GM18508 (cell line): ENCODE results near the gene ENDOG.
"Not testable (repeated sequence)": the region's sequence is repeated elsewhere in the genome, so short reads cannot be mapped to it uniquely, and the experiment has no call there.

Source experiments
- ATAC-seq: cut with Tn5 transposase; IDR thresholded peaks from one replicate; pipeline ENCODE4 v1.9.1; 2021; ENCODE audit warnings: moderate number of reproducible peaks; ENCODE audit not compliant: insufficient read depth, unreplicated experiment

Gene ENDOG

DNA sequence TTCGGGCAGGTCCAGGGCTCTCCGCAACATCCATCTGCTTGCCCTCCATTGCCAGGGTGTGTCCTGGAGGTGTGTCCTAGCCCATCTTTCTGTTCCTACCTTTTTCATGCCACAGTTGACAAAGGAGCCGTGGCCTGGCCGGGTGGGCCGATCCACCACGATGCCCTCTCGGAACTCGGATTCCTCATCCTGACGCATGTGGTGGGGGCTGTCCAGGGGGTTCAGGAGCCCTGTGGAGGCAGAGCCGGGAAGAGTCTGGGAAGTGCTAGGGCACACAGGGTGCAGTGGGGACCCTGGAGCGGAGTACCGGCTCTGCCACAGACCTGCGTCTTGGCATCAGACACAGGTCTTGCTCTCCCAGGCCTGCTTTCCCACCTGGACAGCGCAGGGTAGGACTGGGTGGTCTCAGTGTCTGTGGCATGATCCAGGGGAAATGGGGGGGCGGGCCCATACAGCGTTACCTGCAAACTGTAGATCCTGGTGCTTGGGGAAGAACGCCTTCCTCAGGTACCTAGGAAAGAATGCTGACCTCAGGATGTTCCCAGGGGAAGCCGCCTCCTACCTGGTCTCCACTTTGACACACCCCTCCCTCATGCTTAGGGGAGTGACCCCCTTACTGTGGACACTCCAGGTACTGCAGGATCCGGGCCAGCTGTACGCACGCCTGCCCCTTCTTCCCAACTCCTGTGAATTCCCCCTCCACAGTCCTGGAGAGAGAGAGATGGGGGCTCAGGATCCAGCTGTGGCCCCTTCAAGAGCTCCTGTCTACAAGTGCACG, 7.8 kb downstream of the ENDOG start:
- no peak for ATAC-seq

DNA sequence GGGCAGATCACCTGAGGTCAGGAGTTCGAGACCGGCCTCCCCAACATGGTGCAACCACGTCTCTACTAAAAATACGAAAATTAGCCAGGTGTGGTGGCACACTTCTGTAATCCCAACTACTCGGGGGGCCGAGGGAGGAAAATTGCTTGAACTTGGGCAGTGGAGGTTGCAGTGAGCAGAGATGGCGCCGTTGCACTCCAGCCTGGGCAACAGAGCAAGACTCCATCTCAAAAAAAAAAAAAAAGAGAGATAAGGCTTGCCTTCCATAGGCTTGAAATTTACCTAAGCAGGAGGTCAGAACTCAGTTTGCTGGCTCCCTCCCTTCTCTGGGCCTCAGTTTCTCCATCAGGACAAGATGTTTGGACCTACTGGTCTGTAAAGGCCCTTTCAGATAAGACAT, 10.0 kb downstream of the ENDOG start:
- no peak for ATAC-seq

DNA sequence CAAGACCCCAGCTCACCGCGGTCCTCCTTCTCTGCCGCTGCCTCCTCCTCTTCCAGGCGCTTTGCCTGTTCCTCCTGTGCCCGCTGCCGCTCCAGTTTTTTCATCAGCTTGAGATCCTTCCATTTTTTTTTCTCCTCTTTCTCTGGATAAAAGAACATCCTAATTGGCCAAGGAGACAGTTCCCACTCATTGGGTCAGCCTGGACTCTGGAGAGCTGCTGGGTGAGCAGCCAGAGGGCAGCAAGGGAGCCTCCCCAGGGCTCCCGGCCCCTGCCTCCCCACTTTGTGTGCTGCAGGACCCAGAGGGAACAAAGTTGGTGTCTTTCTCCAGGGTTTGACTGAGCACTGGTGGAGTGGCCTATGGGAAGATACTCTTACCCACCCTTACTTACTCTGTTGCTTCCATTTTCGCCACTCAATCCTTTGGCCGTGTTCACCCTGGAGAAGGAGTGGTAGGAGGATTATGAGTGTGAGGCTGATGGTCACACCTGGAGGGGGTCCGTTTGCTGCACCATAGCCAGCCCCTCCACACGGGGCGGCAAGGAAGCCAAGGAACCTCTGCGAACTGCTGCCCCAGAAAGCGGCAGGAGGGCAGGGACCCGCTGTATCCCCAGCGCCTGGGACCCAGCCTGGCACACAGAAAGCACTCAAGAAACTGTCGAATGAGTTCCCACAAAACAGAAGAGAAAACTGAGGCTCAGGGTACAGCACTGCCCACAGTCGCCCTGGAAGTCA, 10.6 kb downstream of the ENDOG start:
- no peak for ATAC-seq

DNA sequence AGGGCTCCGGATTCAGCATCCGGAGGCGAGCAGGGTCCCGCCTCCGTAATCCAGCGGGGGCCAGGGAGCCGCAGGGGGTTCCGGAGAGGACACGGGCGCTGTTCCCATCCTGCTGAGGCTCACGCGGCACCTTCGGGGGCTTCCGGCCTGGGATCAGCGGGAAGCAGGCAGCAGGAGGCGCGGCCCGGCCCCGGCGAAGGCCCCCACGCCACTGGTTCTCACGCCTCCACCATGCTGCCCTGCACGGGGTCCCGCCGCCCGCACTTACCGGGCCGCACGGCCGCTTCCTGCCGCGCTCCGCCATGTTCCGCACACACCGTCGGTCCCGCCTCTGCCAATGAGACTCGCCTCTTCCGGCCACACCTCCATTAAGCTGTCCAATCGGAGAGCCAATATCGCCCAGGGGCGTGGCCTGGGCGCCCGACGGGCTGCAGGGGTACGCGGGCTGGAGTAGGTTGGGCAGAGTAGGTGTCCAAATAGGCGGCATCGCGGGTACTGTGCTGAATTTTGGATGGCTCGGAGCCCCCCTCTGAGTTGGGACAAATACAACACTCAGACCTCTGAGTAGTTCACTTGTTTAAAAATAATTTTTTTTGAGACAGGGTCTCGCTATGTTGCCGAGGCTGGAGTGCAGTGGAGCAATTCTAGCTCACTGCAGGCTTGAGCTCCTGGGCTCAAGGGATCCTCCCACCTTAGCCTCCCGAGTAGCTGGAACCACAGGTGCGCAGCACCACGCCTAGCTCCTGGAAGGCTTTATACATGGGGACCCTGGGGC, 11.4 kb downstream of the ENDOG start, which contains the start of gene SPOUT1:
TSS of gene SPOUT1 (minus strand) at position 318 of the 775 bp plus-strand sequence. CDS start at position 304, 14 bp downstream.
- peak; percentile 70 for ATAC-seq

DNA sequence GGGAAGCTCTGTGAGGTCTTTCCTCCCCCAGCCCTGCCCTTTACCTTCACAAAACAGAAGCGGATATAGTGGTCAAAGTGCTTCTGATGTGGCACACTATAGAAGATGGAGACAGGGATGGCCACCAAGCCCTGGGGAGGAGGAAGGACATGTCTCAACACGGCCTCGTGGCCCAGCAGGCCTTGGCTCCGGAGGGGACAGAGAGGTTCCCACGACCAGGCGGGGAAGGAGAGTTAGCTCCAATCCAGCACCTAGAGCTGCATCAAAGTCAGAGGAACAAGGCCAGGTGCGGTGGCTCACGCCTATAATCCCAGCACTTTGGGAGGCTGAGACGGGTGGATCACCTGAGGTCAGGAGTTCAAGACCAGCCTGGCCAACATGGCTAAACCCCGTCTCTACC, 15.4 kb downstream of the ENDOG start:
- no peak for ATAC-seq

- no peak for ATAC-seq
Observed at GRCh38 chr9:128835246-128836210, 17.2 kb downstream of the ENDOG start.

DNA sequence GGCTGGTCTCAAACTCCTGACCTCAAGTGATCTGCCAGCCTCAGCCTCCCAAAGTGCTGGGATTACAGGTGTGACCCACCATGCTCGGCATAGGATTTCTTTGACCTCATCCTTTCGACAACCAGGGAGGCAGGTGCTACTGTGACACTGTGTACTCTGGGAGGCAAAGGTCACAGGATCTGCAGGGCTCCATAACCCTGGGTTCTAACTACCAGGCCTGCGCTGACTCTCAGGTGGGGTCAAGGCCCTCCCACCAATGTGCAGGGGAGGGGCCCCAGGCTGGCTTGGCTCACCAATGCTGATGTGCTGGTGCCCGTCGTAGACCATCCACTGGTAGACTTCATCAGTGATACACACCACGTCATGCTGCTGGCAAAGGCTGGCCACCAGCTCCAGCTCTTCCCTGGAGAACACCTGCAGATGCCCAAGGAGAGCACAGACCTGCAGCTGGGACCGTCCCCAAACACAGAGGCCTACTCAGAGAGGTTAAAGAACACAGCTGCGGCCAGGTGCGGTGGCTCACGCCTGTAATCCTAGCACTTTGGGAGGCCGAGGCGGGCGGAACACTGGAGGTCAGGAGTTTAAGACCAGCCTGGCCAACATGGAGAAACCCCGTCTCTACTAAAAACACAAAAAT, 18.3 kb downstream of the ENDOG start:
- ATAC-seq = no peak

GRCh38 chr9:128838338-128838737, 20.0 kb downstream of the ENDOG start:
- ATAC-seq = no peak

GRCh38 chr9:128840524-128840923, 22.2 kb downstream of the ENDOG start:
- no peak for ATAC-seq

DNA sequence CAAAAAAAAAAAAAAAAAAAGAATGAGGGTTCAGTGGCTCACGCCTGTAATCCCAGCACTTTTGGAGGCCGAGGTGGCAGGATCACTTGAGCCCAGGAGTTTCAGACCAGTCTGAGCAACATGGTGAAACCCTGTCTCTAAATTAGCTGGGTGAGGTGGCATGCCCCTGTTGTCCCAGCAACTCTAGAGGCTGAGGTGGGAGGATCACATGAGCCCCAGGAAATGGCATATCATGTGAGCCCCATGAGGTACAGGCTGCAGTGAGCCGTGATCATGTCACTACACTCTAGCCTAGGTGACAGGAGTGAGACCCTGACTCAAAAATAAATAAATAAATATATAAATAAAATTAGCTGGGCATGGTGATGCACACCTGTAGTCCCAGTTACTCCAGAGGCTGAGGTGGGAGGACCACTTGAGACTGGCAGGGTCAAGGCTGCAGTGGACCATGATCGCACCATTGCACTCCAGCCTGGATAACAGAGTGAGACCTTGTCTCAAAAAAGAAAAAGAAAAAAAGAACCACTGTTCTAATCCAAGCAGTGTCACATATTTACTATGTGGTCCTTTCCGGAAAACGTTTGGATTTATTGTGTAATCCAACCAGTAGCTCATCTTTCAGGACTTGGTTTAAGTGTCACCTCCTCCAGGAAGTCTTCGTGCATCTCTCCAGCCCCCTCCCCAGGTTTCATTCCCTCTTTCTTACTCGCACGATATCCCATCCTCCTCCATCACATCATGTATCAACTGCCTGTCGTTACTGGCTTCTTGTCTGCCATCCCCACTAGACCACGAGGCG, 23.6 kb downstream of the ENDOG start:
- ATAC-seq = no peak

DNA sequence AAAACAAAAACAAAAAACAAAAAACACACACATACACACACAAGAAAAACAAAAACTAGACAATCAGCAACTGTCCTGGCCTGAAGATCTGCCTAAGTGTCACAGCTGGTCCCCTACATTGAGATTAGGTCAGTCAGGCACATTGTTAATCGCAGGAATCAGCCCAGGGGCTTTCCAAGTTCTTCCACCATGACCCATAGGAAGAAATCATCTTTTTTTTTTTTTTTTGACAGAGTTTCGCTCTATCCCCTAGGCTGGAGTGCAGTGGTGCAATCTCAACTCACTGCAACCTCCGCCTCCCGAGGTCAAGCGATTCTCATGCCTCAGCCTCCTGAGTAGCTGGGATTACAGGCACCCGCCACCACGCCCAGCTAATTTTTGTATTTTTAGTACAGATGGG, 24.9 kb downstream of the ENDOG start:
- ATAC-seq = not testable (repeated sequence)

- ATAC-seq = no peak
Observed at GRCh38 chr9:128845186-128845931, 27.1 kb downstream of the ENDOG start.

GRCh38 chr9:128846680-128847030, 28.4 kb downstream of the ENDOG start:
- ATAC-seq = no peak

- no peak for ATAC-seq
Observed at GRCh38 chr9:128847803-128848202, 29.5 kb downstream of the ENDOG start.

- ATAC-seq = not testable (repeated sequence)
Observed at GRCh38 chr9:128851024-128851423, 32.7 kb downstream of the ENDOG start.

DNA sequence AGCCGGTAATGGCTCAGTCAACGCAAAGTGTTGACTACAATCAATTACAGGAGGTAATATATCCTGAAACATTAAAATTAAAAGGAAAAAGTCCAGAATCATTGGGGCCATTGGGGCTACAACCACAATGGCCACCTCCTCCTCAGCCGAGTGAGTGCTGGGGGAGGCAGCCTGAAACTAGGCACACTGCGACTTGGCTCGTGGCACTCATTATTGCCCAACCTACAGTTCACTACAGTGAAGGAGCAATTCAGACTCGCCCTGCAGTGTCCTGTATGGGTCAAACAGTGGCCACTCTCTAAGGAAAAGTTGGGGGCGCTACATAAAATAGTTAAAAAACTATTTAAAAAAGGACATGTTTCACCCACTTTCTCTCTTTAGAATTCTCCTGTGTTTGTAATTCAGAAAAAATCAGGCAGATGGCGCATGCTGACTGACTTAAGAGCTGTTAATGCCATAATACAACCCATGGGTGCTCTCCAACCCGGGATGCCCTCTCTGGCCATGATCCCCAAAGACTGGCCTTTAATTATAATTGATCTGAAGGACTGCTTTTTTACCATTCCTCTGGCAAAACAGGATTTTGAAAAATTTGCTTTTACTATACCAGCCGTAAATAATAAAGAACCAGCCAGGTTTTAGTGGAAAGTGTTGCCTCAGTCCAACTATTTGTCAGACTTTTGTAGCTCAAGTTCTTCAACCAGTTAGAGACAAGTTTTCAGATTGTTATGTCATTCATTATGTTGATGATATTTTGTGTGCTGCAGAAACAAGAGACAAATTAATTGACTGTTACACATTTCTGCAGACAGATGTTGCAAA, 33.7 kb downstream of the ENDOG start:
- not testable (repeated sequence) for ATAC-seq

- not testable (repeated sequence) for ATAC-seq
Observed at GRCh38 chr9:128852646-128853045, 34.3 kb downstream of the ENDOG start.
